ENCODE data around the gene FAT1.

DNA sequence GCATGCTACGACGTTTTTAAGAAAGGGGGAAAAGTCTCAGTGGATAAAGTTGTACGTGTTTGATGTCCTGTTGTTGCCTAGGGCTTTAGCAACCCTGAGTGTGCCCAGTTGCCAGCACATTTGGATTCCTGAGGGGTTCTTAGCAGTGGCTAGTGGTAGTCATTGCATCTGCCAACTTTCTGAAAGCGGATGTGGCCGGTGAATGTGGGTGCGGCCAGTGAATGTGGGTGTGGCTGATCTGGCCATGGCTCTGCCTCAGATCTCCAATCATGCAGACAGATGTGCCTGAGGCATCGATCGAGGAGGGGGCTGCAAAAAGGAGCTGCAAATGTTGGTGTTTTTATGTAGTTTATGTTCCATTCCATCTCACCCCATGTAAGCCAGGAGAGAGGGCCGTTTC, 41.5 kb upstream of the FAT1 start:
- TF ChIP-seq, protein P1, sequence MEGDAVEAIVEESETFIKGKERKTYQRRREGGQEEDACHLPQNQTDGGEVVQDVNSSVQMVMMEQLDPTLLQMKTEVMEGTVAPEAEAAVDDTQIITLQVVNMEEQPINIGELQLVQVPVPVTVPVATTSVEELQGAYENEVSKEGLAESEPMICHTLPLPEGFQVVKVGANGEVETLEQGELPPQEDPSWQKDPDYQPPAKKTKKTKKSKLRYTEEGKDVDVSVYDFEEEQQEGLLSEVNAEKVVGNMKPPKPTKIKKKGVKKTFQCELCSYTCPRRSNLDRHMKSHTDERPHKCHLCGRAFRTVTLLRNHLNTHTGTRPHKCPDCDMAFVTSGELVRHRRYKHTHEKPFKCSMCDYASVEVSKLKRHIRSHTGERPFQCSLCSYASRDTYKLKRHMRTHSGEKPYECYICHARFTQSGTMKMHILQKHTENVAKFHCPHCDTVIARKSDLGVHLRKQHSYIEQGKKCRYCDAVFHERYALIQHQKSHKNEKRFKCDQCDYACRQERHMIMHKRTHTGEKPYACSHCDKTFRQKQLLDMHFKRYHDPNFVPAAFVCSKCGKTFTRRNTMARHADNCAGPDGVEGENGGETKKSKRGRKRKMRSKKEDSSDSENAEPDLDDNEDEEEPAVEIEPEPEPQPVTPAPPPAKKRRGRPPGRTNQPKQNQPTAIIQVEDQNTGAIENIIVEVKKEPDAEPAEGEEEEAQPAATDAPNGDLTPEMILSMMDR (IDR thresholded peaks at IDR 0.05) = no peak
- TF ChIP-seq POLR2A (IDR thresholded peaks at IDR 0.05) = no peak

Data from thyroid gland (tissue), 4 donors.